Endothelial cell of umbilical vein (primary cell): ENCODE data around the gene ARF4. TPM values are rescaled to one million over a fixed set of nuclear protein-coding genes. Genes with fewer than 3 reads are reported as not detected.

Experiments
- polyA plus RNA-seq, 4 experiments: library from polyadenylated mRNA; depleted of rRNA in 3 of 4; stranded (reverse) in 3 of 4; unstranded in 1 of 4; fragments of >200 nt; gene quantifications; 2 replicates each; pipeline versions ENCODE4 v1.2.1 to v1.2.3, GENCODE V29; 2011 to 2012; ENCODE audit warnings: missing spikeins in 1 of 4
- small RNA-seq: library from RNA; depleted of rRNA; stranded (forward); fragments of <200 nt; gene quantifications from one replicate; pipeline ENCODE3, GENCODE V24; 2012; ENCODE audit warnings: low replicate concordance, low read depth; ENCODE audit not compliant: insufficient read depth, insufficient read length
- total RNA-seq: library from RNA; stranded (reverse); gene quantifications from 2 replicates; pipeline ENCODE4 v1.2.3, GENCODE V29; 2021

The ARF4 gene
- total and polyA plus RNA-seq, 2 donors (not counting 3 experiments of a cell fraction or from before 2014, with no cell fraction given) = 239 to 249 TPM

Small RNA genes lying within 50 kb of the gene (small RNA-seq; reads per million reads assigned to genes)
- gene RNU6-108P = not detected
- gene RNU6-483P = not detected
- not detected for gene RNU6ATAC26P

Other genes with a start within 250 kb of the ARF4 start
- 0.20 TPM in 1 of 2 replicates, not detected in the other for gene DNAH12, start 53.0 kb downstream of the ARF4 start, total RNA-seq
- 0.06 and 0.10 TPM in 2 replicates for gene DNAH12, start 53.0 kb downstream of the ARF4 start, polyA plus RNA-seq
- 19.0 and 20.4 TPM in 2 replicates for gene PDE12, start 41.1 kb downstream of the ARF4 start, total RNA-seq
- gene PDE12, start 41.1 kb downstream of the ARF4 start, polyA plus RNA-seq = 12.7 and 12.8 TPM in 2 replicates
- 25.0 and 31.0 TPM in 2 replicates for gene DENND6A, start 95.7 kb upstream of the ARF4 start, total RNA-seq
- gene DENND6A, start 95.7 kb upstream of the ARF4 start, polyA plus RNA-seq = 12.7 and 14.0 TPM in 2 replicates
- gene SLMAP, start 159.0 kb upstream of the ARF4 start, total RNA-seq = 45.7 and 54.7 TPM in 2 replicates
- 9.8 and 11.3 TPM in 2 replicates for gene SLMAP, start 159.0 kb upstream of the ARF4 start, polyA plus RNA-seq